ENCODE data around the gene NUDT2.

Gene NUDT2

GRCh38 chr9:34372467-34373011 is 43.2 kb downstream of the NUDT2 start:
- Histone ChIP-seq H3K9me3 (ENCODE audit: control insufficient read depth, insufficient read depth, low read length) (no peaks in the 10 kb centered on the region), H3K27me3 (ENCODE audit: control insufficient read depth, insufficient read depth, low read length) (peaks cover 8% of the 10 kb centered on the region), H3K4me3 (ENCODE audit: low read depth, low read length) (no peak overlapping the region), H3K36me3 (ENCODE audit: control insufficient read depth, insufficient read depth, low read length) (peaks cover 7% of the 10 kb centered on the region), H3K9ac (ENCODE audit: low read depth, low read length) (no peak overlapping the region), H3K4me1 (ENCODE audit: control insufficient read depth, insufficient read depth, low read length) (peaks cover 13% of the 10 kb centered on the region)

GRCh38 chr9:34373749-34374148 is 44.4 kb downstream of the NUDT2 start:
- no peaks in the 10 kb centered on the region for H3K9me3 ChIP-seq (ENCODE audit: control insufficient read depth, insufficient read depth, low read length)
- H3K27me3 ChIP-seq (ENCODE audit: control insufficient read depth, insufficient read depth, low read length) = peaks cover 16% of the 10 kb centered on the region
- peaks cover 7% of the 10 kb centered on the region for H3K36me3 ChIP-seq (ENCODE audit: control insufficient read depth, insufficient read depth, low read length)
- H3K9ac ChIP-seq (ENCODE audit: low read depth, low read length) = no peak overlapping the region
- peaks cover 13% of the 10 kb centered on the region for H3K4me1 ChIP-seq (ENCODE audit: control insufficient read depth, insufficient read depth, low read length)
- no peak overlapping the region for H3K4me3 ChIP-seq (ENCODE audit: low read depth, low read length)

DNA sequence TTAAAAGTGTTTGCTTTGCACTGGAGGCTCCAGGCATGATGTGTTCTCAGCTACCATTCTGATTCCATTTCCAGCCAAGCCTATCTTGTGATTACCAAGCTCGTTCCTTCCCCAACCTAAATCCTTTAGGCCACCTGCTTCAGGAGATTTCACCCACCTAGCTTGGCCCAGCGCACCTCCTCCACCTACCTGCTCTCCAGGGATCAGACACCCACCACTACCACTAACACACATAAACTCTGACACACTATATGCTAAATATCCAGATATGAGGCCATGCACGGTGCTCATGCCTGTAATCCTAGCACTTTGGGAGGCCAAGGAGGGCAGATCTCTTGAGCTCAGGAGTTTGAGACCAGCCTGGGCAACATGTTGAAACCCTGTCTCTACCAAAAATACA is 45.0 kb downstream of the NUDT2 start:
- peaks cover 17% of the 10 kb centered on the region for H3K27me3 ChIP-seq (ENCODE audit: control insufficient read depth, insufficient read depth, low read length)
- no peak overlapping the region for H3K4me3 ChIP-seq (ENCODE audit: low read depth, low read length)
- no peaks in the 10 kb centered on the region for H3K9me3 ChIP-seq (ENCODE audit: control insufficient read depth, insufficient read depth, low read length)
- peaks cover 7% of the 10 kb centered on the region for H3K36me3 ChIP-seq (ENCODE audit: control insufficient read depth, insufficient read depth, low read length)
- no peak overlapping the region for H3K9ac ChIP-seq (ENCODE audit: low read depth, low read length)
- H3K4me1 ChIP-seq (ENCODE audit: control insufficient read depth, insufficient read depth, low read length) = peaks cover 15% of the 10 kb centered on the region

DNA sequence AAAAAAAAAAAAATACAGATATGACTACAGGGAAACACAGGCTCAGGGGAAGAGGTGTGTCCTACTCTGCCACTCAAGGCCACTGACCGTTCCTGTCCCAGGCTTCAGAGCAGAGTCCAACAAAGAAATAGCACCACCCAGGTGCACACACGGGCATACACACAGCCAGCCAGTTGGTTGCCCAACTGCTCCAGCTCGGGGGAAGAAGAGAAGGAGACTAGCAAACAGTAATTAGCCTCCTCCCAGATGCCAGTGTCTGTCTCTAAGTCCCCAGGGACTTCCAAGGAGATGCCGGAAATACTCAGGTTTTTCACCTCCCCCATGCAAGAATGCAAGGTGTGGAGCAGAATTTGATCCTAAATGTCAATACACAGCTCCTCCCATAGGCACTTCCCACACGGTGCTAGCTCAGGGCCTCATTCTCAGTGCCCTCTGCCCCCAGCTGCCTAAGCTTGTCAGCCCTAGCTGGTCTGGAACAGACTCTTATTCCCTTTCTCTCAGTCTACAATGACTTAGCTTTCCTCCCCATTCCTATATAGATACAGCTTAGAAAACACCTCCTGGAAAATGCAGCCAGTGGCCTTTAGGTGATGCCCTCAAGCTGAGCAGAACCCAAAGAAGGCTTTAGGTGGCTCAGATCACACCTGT is 45.7 kb downstream of the NUDT2 start:
- Histone ChIP-seq H3K27me3 (ENCODE audit: control insufficient read depth, insufficient read depth, low read length) (peaks cover 20% of the 10 kb centered on the region), H3K9me3 (ENCODE audit: control insufficient read depth, insufficient read depth, low read length) (no peaks in the 10 kb centered on the region), H3K36me3 (ENCODE audit: control insufficient read depth, insufficient read depth, low read length) (peaks cover 7% of the 10 kb centered on the region), H3K4me1 (ENCODE audit: control insufficient read depth, insufficient read depth, low read length) (peaks cover 15% of the 10 kb centered on the region), H3K9ac (ENCODE audit: low read depth, low read length) (no peak overlapping the region), H3K4me3 (ENCODE audit: low read depth, low read length) (peak overlapping the region; percentile 1)

GRCh38 chr9:34375901-34376595 is 46.7 kb downstream of the NUDT2 start:
- H3K9me3 ChIP-seq (ENCODE audit: control insufficient read depth, insufficient read depth, low read length) = no peaks in the 10 kb centered on the region
- H3K4me3 ChIP-seq (ENCODE audit: low read depth, low read length) = peak overlapping the region; percentile 90
- peaks cover 15% of the 10 kb centered on the region for H3K4me1 ChIP-seq (ENCODE audit: control insufficient read depth, insufficient read depth, low read length)
- peaks cover 27% of the 10 kb centered on the region for H3K27me3 ChIP-seq (ENCODE audit: control insufficient read depth, insufficient read depth, low read length)
- H3K9ac ChIP-seq (ENCODE audit: low read depth, low read length) = no peak overlapping the region
- H3K36me3 ChIP-seq (ENCODE audit: control insufficient read depth, insufficient read depth, low read length) = peaks cover 7% of the 10 kb centered on the region

DNA sequence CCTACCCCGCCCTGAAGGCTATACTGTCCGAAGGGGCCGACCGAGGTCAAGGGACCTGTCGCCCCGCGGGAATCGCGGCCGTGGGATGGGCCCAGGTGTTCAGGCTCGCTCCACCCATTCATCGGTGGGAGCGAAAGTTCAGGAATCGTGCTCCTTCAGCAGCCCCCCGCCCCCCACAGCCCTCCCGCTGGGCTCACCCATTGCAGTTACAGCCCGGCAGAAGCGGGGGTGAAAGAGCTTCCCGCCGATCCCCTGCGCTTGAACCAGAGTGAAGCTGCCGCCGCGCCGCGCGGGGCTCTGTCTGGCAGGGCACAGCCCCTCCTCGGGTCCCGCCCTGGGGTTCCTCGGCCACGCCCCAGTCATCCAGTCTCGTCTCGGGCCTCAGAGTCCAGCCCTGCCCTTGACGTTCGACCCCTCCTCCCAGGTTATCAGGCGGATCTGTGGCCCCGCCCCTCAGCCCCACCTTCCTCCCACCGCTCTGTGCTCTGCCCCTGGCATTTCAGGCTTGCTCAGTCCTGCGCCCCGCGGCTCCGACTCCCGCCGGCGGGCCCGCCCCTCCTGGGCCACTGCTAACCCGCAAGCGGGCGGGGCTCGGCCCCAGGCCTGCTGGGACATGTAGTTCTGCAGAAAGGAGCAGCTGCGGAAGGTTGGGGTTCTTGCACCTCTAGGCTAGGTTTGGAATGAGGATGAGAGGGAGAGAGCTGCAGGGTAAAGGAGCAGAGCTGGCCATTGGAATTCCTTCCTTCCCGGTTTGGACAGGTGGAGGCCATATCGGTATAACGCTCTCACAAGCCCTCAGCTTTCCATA is 47.4 kb downstream of the NUDT2 start, which contains the start of gene MYORG:
MYORG (minus strand) TSS at position 303 of the 808 bp plus-strand sequence. CDS start 3,955 bp downstream, outside the sequence.
- Histone ChIP-seq H3K9me3 (ENCODE audit: control insufficient read depth, insufficient read depth, low read length) (no peaks in the 10 kb centered on the region), H3K4me3 (ENCODE audit: low read depth, low read length) (peak within 1 kb of the TSS; percentile 91), H3K4me1 (ENCODE audit: control insufficient read depth, insufficient read depth, low read length) (peaks cover 15% of the 10 kb centered on the region), H3K9ac (ENCODE audit: low read depth, low read length) (no peak within 1 kb of the TSS), H3K36me3 (ENCODE audit: control insufficient read depth, insufficient read depth, low read length) (peaks cover 2% of the 10 kb centered on the region), H3K27me3 (ENCODE audit: control insufficient read depth, insufficient read depth, low read length) (peaks cover 35% of the 10 kb centered on the region)

- Histone ChIP-seq H3K9me3 (ENCODE audit: control insufficient read depth, insufficient read depth, low read length) (no peaks in the 10 kb centered on the region), H3K9ac (ENCODE audit: low read depth, low read length) (no peak overlapping the region), H3K4me3 (ENCODE audit: low read depth, low read length) (peak overlapping the region; percentile 91), H3K27me3 (ENCODE audit: control insufficient read depth, insufficient read depth, low read length) (peaks cover 40% of the 10 kb centered on the region), H3K4me1 (ENCODE audit: control insufficient read depth, insufficient read depth, low read length) (peaks cover 15% of the 10 kb centered on the region), H3K36me3 (ENCODE audit: control insufficient read depth, insufficient read depth, low read length) (no peaks in the 10 kb centered on the region)
These were observed 48.0 kb downstream of the NUDT2 start for GRCh38 chr9:34377404-34377746.

- Histone ChIP-seq H3K4me3 (ENCODE audit: low read depth, low read length) (no peak overlapping the region), H3K36me3 (ENCODE audit: control insufficient read depth, insufficient read depth, low read length) (no peaks in the 10 kb centered on the region), H3K4me1 (ENCODE audit: control insufficient read depth, insufficient read depth, low read length) (peaks cover 15% of the 10 kb centered on the region), H3K27me3 (ENCODE audit: control insufficient read depth, insufficient read depth, low read length) (peaks cover 50% of the 10 kb centered on the region), H3K9me3 (ENCODE audit: control insufficient read depth, insufficient read depth, low read length) (no peaks in the 10 kb centered on the region), H3K9ac (ENCODE audit: low read depth, low read length) (no peak overlapping the region)
These were observed 49.1 kb downstream of the NUDT2 start for GRCh38 chr9:34378376-34379060.

DNA sequence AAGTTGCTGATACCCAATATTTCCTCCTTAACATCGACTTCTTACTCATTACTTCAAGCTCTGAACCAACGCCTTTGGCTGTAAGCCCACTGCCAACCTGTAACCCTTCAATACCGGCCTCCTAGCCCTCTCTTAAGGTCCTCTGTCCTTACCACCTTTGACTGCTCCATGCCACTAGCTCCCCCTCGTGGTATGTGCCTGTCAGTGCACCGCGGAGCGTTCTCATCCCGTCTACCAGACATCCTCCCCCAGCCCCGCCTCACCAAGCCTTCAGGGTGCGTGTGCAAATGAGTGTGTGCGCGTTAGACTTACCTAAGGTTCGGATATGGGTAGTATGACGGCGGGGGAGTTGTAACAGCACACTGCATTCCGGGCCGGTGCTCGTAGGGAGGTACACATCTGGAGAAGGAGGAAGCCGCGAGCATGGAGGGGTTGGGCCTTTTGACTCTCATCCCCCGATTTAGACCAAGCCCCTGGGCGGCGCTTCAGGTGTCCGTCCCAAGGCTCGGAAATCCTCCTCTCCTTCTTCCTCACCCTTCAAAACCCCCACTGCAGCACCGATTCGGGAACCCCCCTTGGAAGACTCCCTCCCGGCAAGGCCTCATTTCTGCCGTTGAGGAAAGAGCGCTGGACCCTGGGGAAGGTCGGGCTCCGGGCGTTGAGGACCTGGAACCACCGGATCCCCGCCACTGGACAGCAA is 50.1 kb downstream of the NUDT2 start:
- H3K9ac ChIP-seq (ENCODE audit: low read depth, low read length) = no peak overlapping the region
- H3K4me1 ChIP-seq (ENCODE audit: control insufficient read depth, insufficient read depth, low read length) = peaks cover 15% of the 10 kb centered on the region
- peak overlapping the region; percentile 95 for H3K4me3 ChIP-seq (ENCODE audit: low read depth, low read length)
- no peaks in the 10 kb centered on the region for H3K36me3 ChIP-seq (ENCODE audit: control insufficient read depth, insufficient read depth, low read length)
- no peaks in the 10 kb centered on the region for H3K9me3 ChIP-seq (ENCODE audit: control insufficient read depth, insufficient read depth, low read length)
- peaks cover 53% of the 10 kb centered on the region for H3K27me3 ChIP-seq (ENCODE audit: control insufficient read depth, insufficient read depth, low read length)

- Histone ChIP-seq H3K27me3 (ENCODE audit: control insufficient read depth, insufficient read depth, low read length) (peaks cover 53% of the 10 kb centered on the region), H3K9ac (ENCODE audit: low read depth, low read length) (no peak overlapping the region), H3K4me1 (ENCODE audit: control insufficient read depth, insufficient read depth, low read length) (peaks cover 12% of the 10 kb centered on the region), H3K9me3 (ENCODE audit: control insufficient read depth, insufficient read depth, low read length) (no peaks in the 10 kb centered on the region), H3K4me3 (ENCODE audit: low read depth, low read length) (peak overlapping the region; percentile 95), H3K36me3 (ENCODE audit: control insufficient read depth, insufficient read depth, low read length) (no peaks in the 10 kb centered on the region)
These were observed 50.7 kb downstream of the NUDT2 start for GRCh38 chr9:34380034-34380510.

All from iPS-15b (cell line).